Spleen (tissue), 11 donors: ENCODE measurements around the gene FSCN2. TPM values are rescaled to one million over a fixed set of nuclear protein-coding genes. Genes with fewer than 3 reads are reported as not detected.

Experiments used
- DNase-seq: peaks from one replicate; pipeline ENCODE4 v3.0.0-alpha.2; 2020
- H3K27ac ChIP-seq, 8 donors: fragments of 200-600 bp; sonication (generic) in 7 of 8; 1 replicate in 4 of 8; 2 replicates in 4 of 8; pipeline versions ENCODE4 v1.5.0 to v1.8.0; 2016 to 2021; ENCODE audit warnings: inconsistent platforms in 4 of 8, mild to moderate bottlenecking in 4 of 8, moderate library complexity in 1 of 8
- H3K27me3 ChIP-seq, 7 donors: fragments of 200-600 bp; sonication (generic) in 6 of 7; replicated peaks in 1 of 7; 1 replicate in 4 of 7; 2 replicates in 3 of 7; pipeline versions ENCODE4 v1.5.0 to v1.8.0; 2016 to 2021; ENCODE audit warnings: inconsistent platforms in 3 of 7, mild to moderate bottlenecking in 1 of 7
- H3K36me3 ChIP-seq, 6 donors: fragments of 200-600 bp; sonication (generic) in 5 of 6; 1 replicate in 4 of 6; 2 replicates in 2 of 6; pipeline versions ENCODE4 v1.5.0 to v1.8.0; 2016 to 2021; ENCODE audit warnings: inconsistent platforms in 2 of 6
- H3K4me1 ChIP-seq, 6 donors: fragments of 200-600 bp; sonication (generic) in 5 of 6; 1 replicate in 3 of 6; 2 replicates in 3 of 6; pipeline versions ENCODE4 v1.5.0 to v1.8.0; 2016 to 2021; ENCODE audit warnings: inconsistent platforms in 3 of 6
- H3K4me3 ChIP-seq, 8 donors: fragments of 200-600 bp; sonication (generic) in 7 of 8; 1 replicate in 4 of 8; 2 replicates in 4 of 8; pipeline versions ENCODE4 v1.5.0 to v1.8.0; 2016 to 2021; ENCODE audit warnings: inconsistent platforms in 4 of 8, mild to moderate bottlenecking in 4 of 8, moderate library complexity in 2 of 8
- H3K9me3 ChIP-seq, 8 donors: fragments of 200-600 bp; sonication (generic) in 7 of 8; 1 replicate in 4 of 8; 2 replicates in 4 of 8; pipeline versions ENCODE4 v1.5.0 to v1.8.0; 2016 to 2021; ENCODE audit warnings: inconsistent platforms in 4 of 8
- CTCF ChIP-seq, 11 experiments: fragments of 200-600 bp in 7 of 11; fragments of 450-650 bp in 4 of 11; sonication (generic) in 4 of 11; IDR thresholded peaks in 8 of 11; conservative IDR thresholded peaks in 3 of 11; 1 replicate in 7 of 11; 2 replicates in 4 of 11; pipeline versions ENCODE4 v1.4.0 to v1.8.0; 2016 to 2021; ENCODE audit warnings: antibody characterized with exemption in 11 of 11, inconsistent platforms in 4 of 11, mild to moderate bottlenecking in 1 of 11
- POLR2A ChIP-seq, 3 donors: fragments of 450-650 bp; IDR thresholded peaks; one replicate each; pipeline ENCODE4 v1.5.1; 2017; ENCODE audit warnings: antibody characterized with exemption in 3 of 3, mild to moderate bottlenecking in 1 of 3
- POLR2AphosphoS5 ChIP-seq, 3 donors: sonication (generic); formaldehyde crosslinking; IDR thresholded peaks; one replicate each; pipeline ENCODE4 v1.5.1; 2017; ENCODE audit warnings: antibody characterized with exemption in 3 of 3
- WGBS, 5 donors: extraction: QIAGEN DNeasy Blood & Tissue Kit in 3 of 5; methylation state at CpG; one replicate each; pipeline versions ENCODE4 v1.1.5 to v1.1.7; 2013 to 2018; 5-methylcytosine and 5-hydroxymethylcytosine counted together
- intact Hi-C: fragments of 100-400 bp; cut with DNase I; formaldehyde crosslinking; loops from one replicate; pipeline ENCODE4 v1.15.0; 2023; ENCODE audit warnings: low total_unique reads
- polyA plus RNA-seq, 3 donors: library from polyadenylated mRNA; stranded (reverse); fragments of 200-250 nt; gene quantifications; one replicate each; pipeline ENCODE4 v1.2.1, GENCODE V29; 2013
- small RNA-seq, 4 donors: library from RNA; depleted of rRNA; stranded (forward); fragments of <200 nt; gene quantifications; one replicate each; pipeline ENCODE3, GENCODE V24; 2016
- total RNA-seq, 7 donors: library from RNA; depleted of rRNA in 3 of 7; stranded (reverse); fragments of >200 nt in 3 of 7; fragmentation: NEBNext Ultra II Directional in 4 of 7; extraction: Animal tissue kit (Norgen Biotek cat#: 25700) in 4 of 7; gene quantifications; one replicate each; pipeline versions ENCODE4 v1.1.0 to v1.2.1, GENCODE V29; 2016 to 2021
- donor health status: healthy with polysubstance abuse.
- donor health status: DM: no; HTN: no; CAD: no; lungs with moderate emphysema.
- donor health status: DM: no; HTN: no; CAD: no.
- donor health status: Bipolar disorder and iron deficiency.
- donor health status: healthy.
- donor health status: DM: no; HTN: no; CAD: no.
- donor health status: DM: yes; HTN: yes; CAD: no.

Gene FSCN2
- total and polyA plus RNA-seq, 10 donors, result 0.41 to 4.0 (median 2.4) TPM

GRCh38 chr17:81586096-81586495 is 57.9 kb downstream of the FSCN2 start:
- 82 to 97% (median 92%) methylated on average over 4 of the region's 4 CpGs for WGBS, 5 donors
- intact Hi-C loops, result no loop called here

More at GRCh38 chr17:81586096-81586495, 57.9 kb downstream of the FSCN2 start:
- H3K36me3 ChIP-seq, result peaks cover 8 to 100% (median 90%) of the 10 kb centered on the region in 6 donors
- TF ChIP-seq POLR2A (IDR thresholded peaks at IDR 0.05), result no peak
- no peak for TF ChIP-seq POLR2AphosphoS5 (IDR thresholded peaks at IDR 0.05)
- TF ChIP-seq CTCF (IDR thresholded peaks at IDR 0.05 in 8 of 11, conservative IDR thresholded peaks at IDR 0.05 in 3 of 11), result no peak
- H3K9me3 ChIP-seq, result no peaks in the 10 kb centered on the region
- no peak for DNase-seq
- no peaks in the 10 kb centered on the region for H3K27me3 ChIP-seq
- no peak overlapping the region for H3K27ac ChIP-seq
- H3K4me3 ChIP-seq, result no peak overlapping the region
- H3K4me1 ChIP-seq, result no peaks in the 10 kb centered on the region

Small RNA genes lying within 50 kb of the gene (small RNA-seq; reads per million reads assigned to genes)
- gene RF00019, result 0 reads per million in 4 donors

Other genes with a start within 250 kb of the FSCN2 start
- gene SLC38A10, start 233.1 kb upstream of the FSCN2 start, total RNA-seq, result 100 to 1,000 TPM in 1 of 7 donors, 10 to 100 TPM in 6; 82.8 to 112 (median 95.0) TPM
- gene SLC38A10, start 233.1 kb upstream of the FSCN2 start, polyA plus RNA-seq, result 10 to 100 TPM; 54.9 to 85.1 (median 71.4) TPM
- gene BAHCC1, start 132.9 kb upstream of the FSCN2 start, total RNA-seq, result 10 to 100 TPM in 6 of 7 donors, 1 to 10 TPM in 1; 8.7 to 20.3 (median 14.9) TPM
- gene BAHCC1, start 132.9 kb upstream of the FSCN2 start, polyA plus RNA-seq, result 10 to 100 TPM in 1 of 3 donors, 1 to 10 TPM in 2; 1.7 to 10.2 (median 2.0) TPM
- gene ACTG1, start 15.6 kb upstream of the FSCN2 start, total RNA-seq, result 1,000 to 10,000 TPM; 1,726 to 6,270 (median 2,803) TPM
- 1,000 to 10,000 TPM; 1,119 to 1,902 (median 1,793) TPM for gene ACTG1, start 15.6 kb upstream of the FSCN2 start, polyA plus RNA-seq
- 10 to 100 TPM; 36.8 to 59.2 (median 50.2) TPM for gene FAAP100, start 24.0 kb downstream of the FSCN2 start, total RNA-seq
- gene FAAP100, start 24.0 kb downstream of the FSCN2 start, polyA plus RNA-seq, result 10 to 100 TPM; 32.2 to 77.2 (median 52.0) TPM
- 100 to 1,000 TPM in 4 of 7 donors, 10 to 100 TPM in 3; 68.8 to 130 (median 101) TPM for gene NPLOC4, start 108.7 kb downstream of the FSCN2 start, total RNA-seq
- 10 to 100 TPM; 19.3 to 42.8 (median 32.2) TPM for gene NPLOC4, start 108.7 kb downstream of the FSCN2 start, polyA plus RNA-seq
- 1 to 10 TPM in 3 of 7 donors, under 1 TPM in 2, not detected in 2; 0.37 to 1.4 (median 1.1) TPM for gene TSPAN10, start 108.8 kb downstream of the FSCN2 start, total RNA-seq
- 1 to 10 TPM in 2 of 3 donors, under 1 TPM in 1; 0.83 to 3.0 (median 2.9) TPM for gene TSPAN10, start 108.8 kb downstream of the FSCN2 start, polyA plus RNA-seq
- gene PDE6G, start 128.2 kb downstream of the FSCN2 start, total RNA-seq, result 10 to 100 TPM in 6 of 7 donors, 1 to 10 TPM in 1; 6.7 to 26.8 (median 16.4) TPM
- gene PDE6G, start 128.2 kb downstream of the FSCN2 start, polyA plus RNA-seq, result 10 to 100 TPM; 17.8 to 27.0 (median 25.8) TPM
- 10 to 100 TPM; 29.4 to 53.8 (median 32.1) TPM for gene OXLD1, start 138.2 kb downstream of the FSCN2 start, total RNA-seq
- 100 to 1,000 TPM; 102 to 110 (median 106) TPM for gene OXLD1, start 138.2 kb downstream of the FSCN2 start, polyA plus RNA-seq
- 10 to 100 TPM; 10.7 to 24.2 (median 19.0) TPM for gene CCDC137, start 138.4 kb downstream of the FSCN2 start, total RNA-seq
- 10 to 100 TPM; 20.7 to 40.1 (median 21.4) TPM for gene CCDC137, start 138.4 kb downstream of the FSCN2 start, polyA plus RNA-seq
- gene ARL16, start 155.4 kb downstream of the FSCN2 start, total RNA-seq, result 10 to 100 TPM; 22.5 to 36.6 (median 29.1) TPM
- gene ARL16, start 155.4 kb downstream of the FSCN2 start, polyA plus RNA-seq, result 10 to 100 TPM; 56.0 to 93.5 (median 79.8) TPM
- gene HGS, start 155.6 kb downstream of the FSCN2 start, total RNA-seq, result 100 to 1,000 TPM in 4 of 7 donors, 10 to 100 TPM in 3; 62.3 to 134 (median 106) TPM
- 100 to 1,000 TPM in 2 of 3 donors, 10 to 100 TPM in 1; 61.3 to 133 (median 119) TPM for gene HGS, start 155.6 kb downstream of the FSCN2 start, polyA plus RNA-seq
- gene MRPL12, start 175.0 kb downstream of the FSCN2 start, total RNA-seq, result 10 to 100 TPM; 36.2 to 68.5 (median 43.2) TPM
- gene MRPL12, start 175.0 kb downstream of the FSCN2 start, polyA plus RNA-seq, result 100 to 1,000 TPM in 2 of 3 donors, 10 to 100 TPM in 1; 71.7 to 160 (median 121) TPM
- 1 to 10 TPM; 2.9 to 7.5 (median 3.7) TPM for gene SLC25A10, start 183.9 kb downstream of the FSCN2 start, total RNA-seq
- gene SLC25A10, start 183.9 kb downstream of the FSCN2 start, polyA plus RNA-seq, result 1 to 10 TPM; 4.7 to 7.7 (median 6.9) TPM